Keratinocyte (primary cell): ENCODE data around the gene SERPINB5. TPM values are rescaled to one million over a fixed set of nuclear protein-coding genes. Genes with fewer than 3 reads are reported as not detected.

ENCODE experiments used
- DNase-seq: peaks from one replicate; pipeline ENCODE4 v3.0.0-alpha.2; 2011; ENCODE audit warnings: low read depth, missing footprints, low spot score
- FAIRE-seq: peaks from 2 replicates; lab custom pipeline; 2011; peaks lifted over from hg19 to GRCh38; lab: Jason Lieb, UNC
- H2AFZ ChIP-seq: 2 replicates; pipeline ENCODE4 v1.6.0; 2012; ENCODE audit warnings: low read length, control low read depth, inconsistent platforms; ENCODE audit not compliant: control insufficient read depth
- H3K27ac ChIP-seq: 2 replicates; pipeline ENCODE4 v1.5.1; 2011; ENCODE audit warnings: low read length; ENCODE audit not compliant: control insufficient read depth, insufficient read depth
- H3K27me3 ChIP-seq: 3 replicates; pipeline ENCODE4 v1.6.0; 2011; ENCODE audit warnings: low read length; ENCODE audit not compliant: control insufficient read depth, insufficient read depth; ENCODE audit errors: extremely low read depth
- H3K36me3 ChIP-seq, 2 experiments: 2 replicates in 1 of 2; 3 replicates in 1 of 2; pipeline ENCODE4 v1.5.1; 2011; ENCODE audit warnings: low read length in 2 of 2, mild to moderate bottlenecking in 1 of 2; ENCODE audit not compliant: control insufficient read depth in 2 of 2, insufficient read depth in 2 of 2; ENCODE audit errors: extremely low read depth in 1 of 2
- H3K4me1 ChIP-seq: 3 replicates; pipeline ENCODE4 v1.5.1; 2011; ENCODE audit warnings: low read length; ENCODE audit not compliant: control insufficient read depth, insufficient read depth; ENCODE audit errors: extremely low read depth
- H3K4me2 ChIP-seq: 3 replicates; pipeline ENCODE4 v1.6.0; 2011; ENCODE audit warnings: low read depth, low read length; ENCODE audit not compliant: control insufficient read depth, insufficient read depth; ENCODE audit errors: extremely low read depth
- H3K4me3 ChIP-seq, 3 experiments: fragments of 200-600 bp in 1 of 3; sonication (generic) in 1 of 3; 2 replicates in 2 of 3; 3 replicates in 1 of 3; pipeline ENCODE4 v1.5.1; 2011 to 2016; ENCODE audit warnings: low read length in 3 of 3, mild to moderate bottlenecking in 3 of 3, control low read depth in 2 of 3, inconsistent platforms in 1 of 3, low read depth in 1 of 3, mixed read lengths in 1 of 3, mixed run types in 1 of 3, moderate library complexity in 1 of 3; ENCODE audit not compliant: control insufficient read depth in 2 of 3, insufficient read depth in 2 of 3; ENCODE audit errors: extremely low read depth in 1 of 3
- H3K79me2 ChIP-seq: 2 replicates; pipeline ENCODE4 v1.6.0; 2012; ENCODE audit warnings: low read length; ENCODE audit not compliant: control insufficient read depth, insufficient read depth
- H3K9ac ChIP-seq: 3 replicates; pipeline ENCODE4 v1.6.0; 2011; ENCODE audit warnings: low read length; ENCODE audit not compliant: control insufficient read depth, insufficient read depth; ENCODE audit errors: extremely low read depth
- H3K9me1 ChIP-seq: 3 replicates; pipeline ENCODE4 v1.6.0; 2011; ENCODE audit warnings: low read length; ENCODE audit not compliant: control insufficient read depth, insufficient read depth; ENCODE audit errors: extremely low read depth
- H3K9me3 ChIP-seq: 2 replicates; pipeline ENCODE4 v1.5.1; 2012; ENCODE audit warnings: low read depth, low read length; ENCODE audit not compliant: control insufficient read depth
- H4K20me1 ChIP-seq: 3 replicates; pipeline ENCODE4 v1.6.0; 2011; ENCODE audit warnings: low read length; ENCODE audit not compliant: control insufficient read depth, insufficient read depth; ENCODE audit errors: extremely low read depth
- CTCF ChIP-seq, 3 experiments: IDR thresholded peaks in 1 of 3; conservative IDR thresholded peaks in 1 of 3; optimal IDR thresholded peaks in 1 of 3; 2 replicates in 2 of 3; 3 replicates in 1 of 3; pipeline versions ENCODE3 to v1.5.1; 2011; ENCODE audit warnings: low read length in 3 of 3, mild to moderate bottlenecking in 3 of 3, moderate library complexity in 2 of 3, control low read depth in 1 of 3, inconsistent platforms in 1 of 3; ENCODE audit not compliant: insufficient read depth in 2 of 3; ENCODE audit errors: extremely low read depth in 1 of 3
- EZH2 ChIP-seq: IDR thresholded peaks from one replicate; pipeline ENCODE4 v1.6.1; 2012; ENCODE audit warnings: inconsistent platforms, mild to moderate bottlenecking, low read length, moderate library complexity
- dilution Hi-C: fragments of 300-500 bp; cut with MboI; formaldehyde crosslinking; loops from one replicate; pipeline ENCODE4 v1.7.0; 2020; ENCODE audit warnings: low sequenced_read_pairs; ENCODE audit not compliant: extremely low pct_ligation_motif_present
- polyA plus RNA-seq, 5 experiments: library from polyadenylated mRNA; depleted of rRNA in 3 of 5; stranded (reverse) in 3 of 5; stranded (forward) in 1 of 5; unstranded in 1 of 5; fragments of >200 nt; gene quantifications; 1 replicate in 1 of 5; 2 replicates in 3 of 5; 3 replicates in 1 of 5; pipeline versions ENCODE4 v1.2.1 to v1.2.3, GENCODE V29; 2011 to 2012; ENCODE audit warnings: missing spikeins in 2 of 5, low read depth in 1 of 5, low replicate concordance in 1 of 5

The SERPINB5 gene
- polyA plus RNA-seq, 1 donor (not counting 4 experiments of a cell fraction or from before 2014, with no cell fraction given): 833 TPM

DNA sequence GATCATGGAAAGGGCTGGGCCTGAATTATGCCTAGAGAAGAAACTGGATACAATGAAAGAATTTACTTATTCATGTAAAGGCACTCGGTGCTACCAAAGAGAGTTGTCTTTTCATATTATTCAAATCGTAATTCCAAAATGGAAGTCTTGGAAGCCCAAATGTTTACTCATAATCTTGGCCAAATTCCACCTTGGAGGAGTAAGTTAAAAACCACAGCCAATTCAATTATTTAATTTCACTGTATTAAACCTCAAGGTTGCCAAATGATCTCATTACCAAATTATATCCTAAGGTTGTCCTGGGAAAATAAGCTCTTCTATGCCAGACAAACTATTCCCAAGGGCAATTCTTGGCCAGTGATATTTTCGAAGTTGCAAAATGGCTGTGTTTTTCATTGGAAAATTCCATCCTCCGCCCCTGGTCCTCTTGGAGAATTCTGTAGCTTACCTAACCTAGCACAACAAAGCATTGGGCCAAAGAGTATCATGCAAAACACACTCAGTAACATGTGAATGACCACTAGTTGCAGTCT, 43.4 kb upstream of the SERPINB5 start:
- TF ChIP-seq EZH2 (no peak), CTCF (optimal IDR thresholded peaks at IDR 0.05 in 1 of 3, IDR thresholded peaks at IDR 0.05 in 1 of 3, conservative IDR thresholded peaks at IDR 0.05 in 1 of 3; ENCODE audit: extremely low read depth in 1 of 3, insufficient read depth in 2 of 3, low read length in 3 of 3) (no peak)
- Histone ChIP-seq H3K9me3 (peaks cover under 1% of the 10 kb centered on the region), H3K36me3 (no peaks in the 10 kb centered on the region), H3K79me2 (no peaks in the 10 kb centered on the region), H2AFZ (peak overlapping the region; percentile 85), H3K4me1 (peaks cover 11% of the 10 kb centered on the region), H3K4me3 (no peak overlapping the region), H3K9ac (no peak overlapping the region), H3K27me3 (no peaks in the 10 kb centered on the region), H4K20me1 (no peaks in the 10 kb centered on the region), H3K9me1 (no peaks in the 10 kb centered on the region), H3K4me2 (peak overlapping the region; percentile 18), H3K27ac (peak overlapping the region; percentile 33)
- dilution Hi-C loops: no loop called here
- DNase-seq (no peak), FAIRE-seq (peak; percentile 62)

- DNase-seq (no peak), FAIRE-seq (peak; percentile 9)
- H3K9ac ChIP-seq: no peak overlapping the region
- TF ChIP-seq EZH2: no peak
- TF ChIP-seq CTCF (optimal IDR thresholded peaks at IDR 0.05 in 1 of 3, IDR thresholded peaks at IDR 0.05 in 1 of 3, conservative IDR thresholded peaks at IDR 0.05 in 1 of 3; ENCODE audit: extremely low read depth in 1 of 3, insufficient read depth in 2 of 3, low read length in 3 of 3): no peak
- no peak overlapping the region for H3K27ac ChIP-seq
- H3K4me3 ChIP-seq: no peak overlapping the region
- no peaks in the 10 kb centered on the region for H3K9me3 ChIP-seq
- no peaks in the 10 kb centered on the region for H3K79me2 ChIP-seq
- no peak overlapping the region for H3K4me2 ChIP-seq
- H3K27me3 ChIP-seq: no peaks in the 10 kb centered on the region
- no peak overlapping the region for H2AFZ ChIP-seq
- no peaks in the 10 kb centered on the region for H4K20me1 ChIP-seq
- no peaks in the 10 kb centered on the region for H3K9me1 ChIP-seq
- H3K4me1 ChIP-seq: peaks cover 9% of the 10 kb centered on the region
- dilution Hi-C loops: no loop called here
- H3K36me3 ChIP-seq: no peaks in the 10 kb centered on the region
Observed at GRCh38 chr18:63438181-63438580, 38.6 kb upstream of the SERPINB5 start.
